HG02798 (cell line): Measurements from ENCODE around the gene MRPL53.

ENCODE experiments used
- ATAC-seq: cut with Tn5 transposase; IDR thresholded peaks from one replicate; pipeline ENCODE4 v1.9.1; 2021; ENCODE audit warnings: mild to moderate bottlenecking; ENCODE audit not compliant: unreplicated experiment, poor library complexity

MRPL53 gene

GRCh38 chr2:74472086-74472944 is at the start of gene MRPL53:
MRPL53 (minus strand) TSS chr2:74472680; CDS start chr2:74472660, 20 bp downstream.
- peak; percentile 94 for ATAC-seq

GRCh38 chr2:74516650-74517049 is 44.2 kb upstream of the MRPL53 start:
- no peak for ATAC-seq

- peak; percentile 81 for ATAC-seq
Observed at GRCh38 chr2:74515981-74516633, 43.6 kb upstream of the MRPL53 start.

GRCh38 chr2:74515271-74515980 is 42.9 kb upstream of the MRPL53 start:
- ATAC-seq: no peak

- no peak for ATAC-seq
Observed at GRCh38 chr2:74514368-74515270, 42.1 kb upstream of the MRPL53 start, which contains the start of gene TLX2. TLX2 (plus strand) TSS chr2:74514450; CDS start chr2:74514807, 357 bp downstream.

- ATAC-seq: no peak
Observed at GRCh38 chr2:74513605-74514367, 41.3 kb upstream of the MRPL53 start.

GRCh38 chr2:74512744-74513604 is 40.5 kb upstream of the MRPL53 start:
- no peak for ATAC-seq

- ATAC-seq: no peak
Observed at GRCh38 chr2:74511104-74511989, 38.9 kb upstream of the MRPL53 start.

GRCh38 chr2:74510272-74510671 is 37.8 kb upstream of the MRPL53 start:
- no peak for ATAC-seq

- peak; percentile 2 for ATAC-seq
Observed at GRCh38 chr2:74507926-74508520, 35.5 kb upstream of the MRPL53 start.

- ATAC-seq: peak; percentile 93
Observed at GRCh38 chr2:74507145-74507925, 34.9 kb upstream of the MRPL53 start, which contains the start of gene PCGF1. PCGF1 (minus strand) TSS chr2:74507695; CDS start chr2:74507668, 27 bp downstream.

GRCh38 chr2:74505448-74506246 is 33.2 kb upstream of the MRPL53 start:
- ATAC-seq: no peak

- ATAC-seq: no peak
Observed at GRCh38 chr2:74504591-74504990, 32.1 kb upstream of the MRPL53 start.

GRCh38 chr2:74503506-74504475 is 31.3 kb upstream of the MRPL53 start:
- no peak for ATAC-seq
